HL-60 (cell line): ENCODE results near the gene RBMS3.

ENCODE experiments used
- DNase-seq, 2 experiments: peaks; one replicate each; pipeline ENCODE4 v3.0.0-alpha.2; 2010 to 2020; ENCODE audit warnings: low read depth in 1 of 2, low spot score in 1 of 2
- H3K27ac ChIP-seq: fragments of 250-450 bp; sonication (Bioruptor Pico); replicated peaks from 2 replicates; pipeline ENCODE4 v1.5.1; 2020; ENCODE audit warnings: mild to moderate bottlenecking, moderate library complexity
- H3K27me3 ChIP-seq: fragments of 250-450 bp; sonication (Bioruptor Pico); 2 replicates; pipeline ENCODE4 v1.5.1; 2021; ENCODE audit warnings: mild to moderate bottlenecking, moderate library complexity; ENCODE audit not compliant: insufficient read depth, poor library complexity, severe bottlenecking
- H3K4me3 ChIP-seq: replicated peaks from 2 replicates; pipeline ENCODE4 v1.5.1; 2011; ENCODE audit warnings: mild to moderate bottlenecking, control low read depth, low read length; ENCODE audit not compliant: insufficient read depth
- CTCF ChIP-seq: IDR thresholded peaks from one replicate; pipeline ENCODE4 v1.5.1; 2011; ENCODE audit warnings: low read length, control low read depth, inconsistent platforms; ENCODE audit not compliant: insufficient read depth
- GABPA ChIP-seq: IDR thresholded peaks from 2 replicates; pipeline ENCODE4 v1.6.1; 2012; ENCODE audit warnings: low read depth
- POLR2AphosphoS5 ChIP-seq: IDR thresholded peaks from 2 replicates; pipeline ENCODE4 v1.6.1; 2012; ENCODE audit warnings: low read depth
- REST ChIP-seq: IDR thresholded peaks from 2 replicates; pipeline ENCODE4 v1.6.1; 2012; ENCODE audit warnings: low read depth; ENCODE audit not compliant: insufficient replicate concordance
- SPI1 ChIP-seq: IDR thresholded peaks from 2 replicates; pipeline ENCODE4 v1.6.1; 2012; ENCODE audit warnings: low read depth, mild to moderate bottlenecking, borderline replicate concordance

Gene RBMS3

GRCh38 chr3:29454161-29454611 is 173.3 kb downstream of the RBMS3 start:
- Histone ChIP-seq H3K27me3 (no peaks in the 10 kb centered on the region), H3K4me3 (no peak overlapping the region), H3K27ac (no peak overlapping the region)
- TF ChIP-seq SPI1 (no peak), POLR2AphosphoS5 (no peak), GABPA (no peak), CTCF (no peak), REST (no peak)
- no peak for DNase-seq

- no peak for TF ChIP-seq GABPA
- no peak for TF ChIP-seq REST
- no peak for TF ChIP-seq CTCF
- TF ChIP-seq SPI1 = no peak
- H3K27ac ChIP-seq = no peak overlapping the region
These were observed 176.0 kb downstream of the RBMS3 start for GRCh38 chr3:29456901-29457300.

GRCh38 chr3:29463304-29463703 is 182.4 kb downstream of the RBMS3 start:
- Histone ChIP-seq H3K4me3 (no peak overlapping the region), H3K27ac (no peak overlapping the region), H3K27me3 (no peaks in the 10 kb centered on the region)
- DNase-seq = no peak
- TF ChIP-seq SPI1 (no peak), REST (no peak), CTCF (no peak), POLR2AphosphoS5 (no peak)

More at GRCh38 chr3:29456901-29457300, 176.0 kb downstream of the RBMS3 start:
- no peak overlapping the region for H3K4me3 ChIP-seq
- H3K27me3 ChIP-seq = no peaks in the 10 kb centered on the region
- no peak for DNase-seq
